GM18909 (cell line): ENCODE results near the gene IKZF4.
"Not testable (repeated sequence)": the region's sequence is repeated elsewhere in the genome, so short reads cannot be mapped to it uniquely, and the experiment has no call there.

Source experiments
- ATAC-seq: cut with Tn5 transposase; IDR thresholded peaks from one replicate; pipeline ENCODE4 v1.9.1; 2021; ENCODE audit warnings: mild to moderate bottlenecking; ENCODE audit not compliant: unreplicated experiment, poor library complexity

Gene IKZF4

DNA sequence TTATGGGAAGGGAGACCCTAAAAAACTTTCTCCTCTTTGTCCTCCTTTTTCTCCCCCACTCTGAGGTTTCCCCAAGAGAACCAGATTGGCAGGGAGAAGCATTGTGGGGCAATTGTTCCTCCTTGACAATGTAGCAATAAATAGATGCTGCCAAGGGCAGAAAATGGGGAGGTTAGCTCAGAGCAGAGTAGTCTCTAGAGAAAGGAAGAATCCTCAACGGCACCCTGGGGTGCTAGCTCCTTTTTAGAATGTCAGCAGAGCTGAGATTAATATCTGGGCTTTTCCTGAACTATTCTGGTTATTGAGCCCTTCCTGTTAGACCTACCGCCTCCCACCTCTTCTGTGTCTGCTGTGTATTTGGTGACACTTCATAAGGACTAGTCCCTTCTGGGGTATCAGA is 16.3 kb downstream of the IKZF4 start:
- no peak for ATAC-seq

GRCh38 chr12:56038022-56038655 is 17.3 kb downstream of the IKZF4 start:
- no peak for ATAC-seq

DNA sequence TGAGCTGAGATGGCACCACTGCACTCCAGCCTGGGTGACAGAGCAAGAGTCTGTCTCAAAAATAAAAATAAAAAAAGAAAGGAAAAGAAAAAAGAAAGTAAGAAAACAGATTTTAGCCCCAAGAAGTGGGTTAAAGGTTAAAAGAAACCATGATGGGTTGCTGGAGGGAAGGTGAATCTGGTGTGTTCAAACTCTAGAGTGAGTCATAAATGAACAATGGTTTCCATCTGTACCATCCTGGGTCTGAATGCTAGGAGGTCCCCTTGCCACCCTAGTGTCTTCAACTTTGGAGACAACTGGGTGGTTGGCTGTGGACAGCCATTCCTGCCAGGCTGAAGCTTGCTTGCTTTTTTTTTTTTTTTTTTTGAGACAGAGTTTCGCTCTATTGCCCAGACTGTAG is 19.3 kb downstream of the IKZF4 start:
- no peak for ATAC-seq

DNA sequence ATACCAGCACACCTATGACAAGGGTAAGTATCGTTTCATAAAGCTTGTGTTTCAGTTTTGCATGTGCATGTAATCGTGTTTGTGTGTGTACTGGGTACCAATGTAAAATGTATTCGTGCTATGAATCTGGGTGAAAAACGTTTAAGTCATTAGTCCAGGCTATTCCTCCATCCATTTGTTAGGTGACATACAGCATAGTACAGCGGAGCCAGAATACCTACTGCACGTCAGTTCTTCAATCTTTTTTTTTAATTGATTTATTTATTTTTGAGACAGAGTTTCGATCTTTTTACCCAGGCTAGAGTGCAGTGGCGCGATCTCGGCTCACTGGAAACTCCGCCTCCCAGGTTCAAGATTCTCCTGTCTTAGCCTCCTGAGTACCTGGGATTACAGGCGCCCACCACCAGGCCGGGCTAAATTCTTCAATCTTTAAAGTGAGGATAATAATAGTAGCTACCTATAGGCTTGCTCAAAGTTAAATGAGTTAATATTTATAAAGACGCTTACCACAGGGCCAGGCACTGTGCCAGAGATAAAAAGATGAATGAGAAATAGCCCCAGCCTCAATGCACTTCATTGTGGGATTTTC is 20.2 kb downstream of the IKZF4 start:
- ATAC-seq, result no peak

DNA sequence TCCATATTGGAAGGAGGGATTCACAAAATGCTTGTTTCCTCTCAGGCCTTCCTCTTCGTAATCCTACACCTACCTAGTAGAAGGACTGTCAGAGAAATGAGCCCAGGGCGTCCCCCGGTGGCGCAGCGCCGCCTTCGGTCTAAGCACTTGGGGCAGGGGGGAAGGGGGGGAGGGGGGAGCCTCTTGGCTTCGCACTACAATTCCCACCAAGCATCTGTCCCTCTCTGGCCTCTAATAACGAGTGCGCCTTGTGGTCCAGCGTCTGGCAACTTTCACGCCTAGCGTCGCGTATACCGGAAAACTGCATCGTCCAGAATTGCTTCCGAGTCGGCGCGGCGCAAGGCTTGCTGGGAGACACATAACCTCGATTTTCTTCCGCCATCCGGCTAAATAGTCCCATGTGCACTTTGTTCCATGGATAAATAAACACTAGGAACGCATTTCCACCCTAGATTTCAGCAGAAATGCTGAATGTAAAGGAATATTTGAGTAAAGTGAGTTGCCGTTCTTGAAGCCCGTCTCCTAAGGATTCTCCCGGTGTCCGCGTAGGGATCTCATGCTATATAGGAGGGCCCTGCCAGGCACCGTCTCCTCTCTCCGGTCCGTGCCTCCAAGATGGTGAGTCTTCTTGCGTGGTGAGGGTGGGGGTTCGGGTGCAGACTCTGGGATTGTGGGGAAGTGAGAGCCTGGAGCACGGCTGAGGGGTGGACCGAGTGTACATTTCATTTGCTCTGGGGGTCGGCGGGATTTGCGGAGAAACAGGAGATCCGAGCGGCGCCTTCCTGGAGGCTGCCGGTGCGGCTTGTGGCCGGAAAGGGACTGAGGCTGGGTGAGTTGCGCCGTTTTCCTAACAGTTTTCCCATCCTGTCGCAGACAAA is 20.9 kb downstream of the IKZF4 start, which contains the start of gene RPS26:
RPS26 (plus strand) TSS at position 367 of the 878 bp plus-strand sequence; CDS start at position 616, 249 bp downstream.
- peak; percentile 94 for ATAC-seq

DNA sequence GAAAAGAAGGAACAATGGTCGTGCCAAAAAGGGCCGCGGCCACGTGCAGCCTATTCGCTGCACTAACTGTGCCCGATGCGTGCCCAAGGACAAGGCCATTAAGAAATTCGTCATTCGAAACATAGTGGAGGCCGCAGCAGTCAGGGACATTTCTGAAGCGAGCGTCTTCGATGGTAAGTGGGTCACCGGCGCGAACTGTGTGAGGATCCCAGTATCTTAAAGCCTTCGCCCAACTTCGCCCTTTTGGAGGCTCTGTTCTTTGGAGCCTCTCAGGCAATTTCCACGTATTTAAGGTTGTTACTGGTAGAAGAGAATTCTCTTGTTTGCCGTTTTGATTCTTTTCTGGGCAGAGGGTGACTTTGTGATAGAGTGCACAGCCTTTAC is 21.6 kb downstream of the IKZF4 start:
- ATAC-seq, result not testable (repeated sequence)

DNA sequence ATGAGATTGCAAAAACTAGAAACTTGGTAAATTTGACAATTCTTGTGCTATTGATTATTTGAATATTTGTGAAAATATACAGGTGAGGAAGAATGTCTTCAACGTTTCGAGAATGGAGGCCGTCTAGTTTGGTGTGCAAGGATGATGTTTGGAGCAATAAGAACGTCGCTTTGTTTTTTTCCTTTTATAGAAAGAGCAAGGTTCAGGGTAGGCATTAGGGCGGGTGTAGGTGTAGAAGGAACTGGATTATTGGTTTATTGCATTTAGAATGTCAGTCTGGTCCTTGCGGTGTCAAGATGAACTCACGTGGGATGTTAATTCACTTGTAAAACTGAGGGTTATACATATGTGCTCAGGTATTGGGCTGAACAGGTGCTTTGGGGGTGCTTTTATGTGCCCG is 22.0 kb downstream of the IKZF4 start:
- no peak for ATAC-seq

DNA sequence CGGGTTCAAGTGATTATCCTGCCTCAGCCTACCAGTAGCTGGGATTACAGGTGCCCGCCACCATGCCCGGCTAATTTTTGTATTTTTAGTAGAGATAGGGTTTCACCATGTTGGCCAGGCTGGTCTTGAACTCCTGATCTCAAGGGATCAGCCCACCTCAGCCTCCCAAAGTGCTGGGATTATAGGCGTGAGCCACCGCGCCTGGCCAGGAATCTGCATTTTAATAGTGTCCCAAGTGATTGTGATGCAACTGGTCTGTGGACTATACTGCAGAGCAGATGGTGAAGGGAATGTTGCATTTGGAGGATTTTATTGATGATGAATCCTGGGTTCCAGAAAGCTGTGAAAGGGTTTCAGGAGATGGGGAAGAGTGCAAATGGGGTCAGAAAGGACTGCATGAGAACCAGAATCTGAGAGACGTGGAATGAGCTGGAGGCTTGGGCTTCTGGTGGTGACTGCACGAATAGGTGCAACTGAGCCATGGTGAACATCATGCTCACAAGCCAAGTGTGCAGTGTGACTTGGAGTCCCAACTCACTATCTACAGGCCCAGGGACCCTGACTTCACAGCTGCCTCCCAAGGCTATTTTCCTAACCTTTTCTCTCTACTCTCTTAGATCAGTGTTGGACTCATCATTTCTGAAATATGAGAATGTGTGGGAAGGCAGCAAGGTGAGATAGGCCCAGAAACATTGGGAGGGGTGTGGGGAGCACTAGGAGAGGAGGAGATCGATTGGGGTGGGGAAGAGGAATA is 25.4 kb downstream of the IKZF4 start:
- no peak for ATAC-seq

DNA sequence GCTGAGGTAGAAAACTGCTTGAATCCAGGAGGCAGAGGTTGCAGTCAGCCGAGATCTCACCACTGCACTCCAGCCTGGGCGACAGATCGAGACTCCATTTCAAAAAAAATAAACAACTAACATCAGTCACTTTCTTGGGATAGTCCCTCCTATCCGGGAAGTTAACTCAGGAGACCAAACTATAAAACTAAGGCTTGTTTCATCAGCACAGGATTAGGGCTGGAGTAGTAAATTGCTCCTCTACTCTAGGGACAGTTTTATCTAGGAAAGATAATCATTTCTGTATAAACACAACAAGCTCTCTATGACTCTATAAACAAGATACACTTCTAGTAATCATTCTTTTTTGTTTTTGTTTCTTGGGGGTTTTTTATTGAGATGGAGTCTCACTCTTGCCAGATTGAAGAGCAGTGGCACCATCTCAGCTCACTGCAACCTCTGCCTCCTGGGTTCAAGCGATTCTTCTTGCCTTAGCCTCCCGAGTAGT is 32.6 kb downstream of the IKZF4 start:
- ATAC-seq, result no peak

DNA sequence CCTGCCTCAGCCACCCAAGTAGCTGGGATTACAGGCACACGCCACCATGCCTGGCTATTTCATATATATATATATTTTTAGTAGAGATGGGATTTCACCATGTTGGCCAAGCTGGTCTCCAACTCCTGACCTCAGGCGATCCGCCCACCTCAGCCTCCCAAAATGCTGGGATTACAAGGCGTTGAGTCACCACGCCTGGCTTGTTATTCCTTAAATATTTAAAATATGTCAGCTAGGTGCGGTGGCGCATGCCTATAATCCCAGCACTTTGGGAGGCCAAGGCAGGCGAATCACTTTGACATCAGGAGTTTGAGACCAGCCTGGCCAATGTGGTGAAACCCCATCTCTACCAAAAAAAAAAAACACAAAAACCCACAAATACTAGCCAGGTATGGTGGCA is 39.1 kb downstream of the IKZF4 start:
- not testable (repeated sequence) for ATAC-seq

DNA sequence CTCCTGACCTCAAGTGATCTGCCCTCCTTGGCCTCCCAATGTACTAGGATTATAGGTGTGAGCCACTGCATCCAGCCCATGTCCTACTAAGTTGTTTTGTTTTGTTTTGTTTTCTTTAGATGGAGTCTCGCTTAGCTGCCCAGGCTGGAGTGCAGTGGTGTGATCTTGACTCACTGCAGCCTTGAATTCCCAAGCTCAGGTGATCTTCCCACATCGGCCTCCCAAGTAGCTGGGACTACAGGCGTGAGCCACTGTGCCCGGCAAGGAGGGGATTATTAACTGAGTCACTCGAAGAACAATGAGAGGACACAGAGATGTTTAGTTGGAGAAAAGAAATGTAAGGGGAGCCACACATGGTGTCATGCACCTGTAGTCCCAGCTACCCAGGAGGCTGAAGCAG is 41.1 kb downstream of the IKZF4 start:
- no peak for ATAC-seq

DNA sequence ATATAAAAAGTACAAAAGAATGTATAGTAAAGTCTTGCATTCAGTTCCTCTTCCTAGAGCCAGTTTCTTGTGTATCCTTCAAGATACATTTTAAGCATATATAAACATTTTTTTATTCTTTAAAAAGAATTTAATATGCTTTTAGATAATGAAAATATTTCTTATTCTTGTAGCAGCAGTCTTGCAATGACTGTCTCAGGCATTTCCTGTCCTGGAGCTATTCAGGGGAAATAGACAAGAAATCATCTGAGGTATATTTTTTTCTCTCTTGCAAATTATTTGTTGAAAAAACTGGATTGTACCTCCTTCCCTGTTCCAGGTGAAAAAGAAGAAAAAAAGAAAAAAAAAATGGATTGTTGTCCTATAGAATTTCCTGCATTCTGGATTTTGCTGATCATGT is 42.2 kb downstream of the IKZF4 start:
- no peak for ATAC-seq

DNA sequence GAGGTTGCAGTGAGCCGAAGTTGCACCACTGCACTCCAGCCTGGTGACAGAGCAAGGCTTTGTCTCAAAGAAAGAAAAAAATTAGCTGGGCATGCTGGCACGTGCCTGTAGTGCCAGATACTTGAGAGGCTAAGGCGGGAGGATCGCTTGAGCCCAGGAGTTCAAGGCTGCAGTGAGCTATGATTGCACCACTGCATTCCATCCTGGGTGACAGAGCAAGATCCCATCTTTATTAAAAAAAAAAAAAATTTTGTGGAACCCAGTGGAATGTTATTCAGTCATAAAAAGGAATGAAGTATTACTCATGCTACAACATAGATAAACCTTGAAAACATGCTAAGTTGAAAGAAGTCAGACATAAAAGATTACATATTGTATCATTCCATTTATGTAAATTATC is 50.8 kb downstream of the IKZF4 start:
- no peak for ATAC-seq

GRCh38 chr12:56074396-56074795 is 53.6 kb downstream of the IKZF4 start:
- no peak for ATAC-seq

- not testable (repeated sequence) for ATAC-seq
Observed at GRCh38 chr12:56077966-56078365, 57.1 kb downstream of the IKZF4 start.

DNA sequence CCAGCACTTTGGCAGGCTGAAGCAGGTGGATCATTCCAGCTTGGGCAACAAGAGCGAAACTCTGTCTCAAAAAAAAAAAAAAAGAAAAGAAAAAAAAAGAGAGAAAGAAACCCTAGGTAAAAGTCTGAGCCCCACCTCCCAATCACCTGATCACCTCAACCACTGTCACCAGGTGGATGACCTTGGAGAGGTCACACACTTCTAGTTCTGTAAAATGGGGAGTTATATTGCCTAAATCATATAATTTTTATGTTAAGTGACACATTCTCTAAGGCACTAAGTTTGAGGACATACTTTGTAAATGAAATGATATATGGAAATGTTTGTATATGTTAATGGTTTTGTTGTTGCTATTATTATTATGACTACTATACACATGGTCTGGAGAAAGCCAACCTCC is 57.6 kb downstream of the IKZF4 start:
- ATAC-seq, result no peak

DNA sequence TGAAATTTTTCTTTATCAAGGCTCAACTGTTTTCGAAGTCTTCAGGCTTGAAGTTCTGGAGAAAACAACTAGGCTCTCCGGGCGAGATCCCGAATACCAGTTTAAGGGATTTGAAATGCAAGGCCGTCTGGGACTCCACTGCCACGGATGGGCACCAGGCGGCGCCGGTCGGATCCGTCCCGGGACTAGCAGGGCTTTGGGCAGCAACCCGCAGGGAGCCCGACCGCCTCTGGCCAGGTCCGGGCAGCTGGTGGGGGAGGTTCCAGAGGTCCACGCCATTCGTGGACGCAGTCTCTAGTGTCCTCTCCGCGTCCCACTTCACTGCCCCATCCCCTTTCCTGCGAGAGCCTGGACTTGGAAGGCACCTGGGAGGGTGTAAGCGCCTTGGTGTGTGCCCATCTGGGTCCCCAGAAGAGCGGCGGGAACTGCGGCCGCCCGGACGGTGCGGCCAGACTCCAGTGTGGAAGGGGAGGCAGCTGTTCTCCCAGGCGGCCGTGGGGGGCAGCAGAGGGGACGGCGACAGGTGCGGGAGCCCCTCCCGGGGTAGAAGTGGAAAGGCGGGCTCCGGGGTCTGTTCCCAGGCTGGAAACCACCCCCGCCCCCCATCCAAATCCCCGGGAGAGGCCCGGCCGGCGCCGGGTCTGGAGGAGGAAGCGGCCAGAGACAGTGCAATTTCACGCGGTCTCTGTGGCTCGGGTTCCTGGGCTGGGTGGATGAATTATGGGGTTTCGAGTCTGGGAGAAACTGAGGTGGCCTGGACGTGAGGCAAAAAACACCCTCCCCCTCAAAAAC is 58.3 kb downstream of the IKZF4 start:
- ATAC-seq, result peak; percentile 77

- peak; percentile 30 for ATAC-seq
Observed at GRCh38 chr12:56079723-56080555, 59.1 kb downstream of the IKZF4 start, which contains the start of gene ERBB3. Gene ERBB3 (plus strand): TSS chr12:56080165. CDS start chr12:56080301, 136 bp downstream.
